Measurements from ENCODE around the gene BAZ2B.

BAZ2B gene

GRCh38 chr2:159615367-159616285, 722 bp downstream of the BAZ2B start:
- peak; percentile 95 for DNase-seq

GRCh38 chr2:159614534-159615366, 1.6 kb downstream of the BAZ2B start:
- no peak for DNase-seq

GRCh38 chr2:159613651-159614285, 2.6 kb downstream of the BAZ2B start:
- no peak for DNase-seq

- no peak for DNase-seq
These were observed 3.3 kb downstream of the BAZ2B start for GRCh38 chr2:159613091-159613490.

GRCh38 chr2:159612255-159612901, 4.0 kb downstream of the BAZ2B start:
- DNase-seq, result no peak

- DNase-seq, result no peak
These were observed 6.4 kb downstream of the BAZ2B start for GRCh38 chr2:159609811-159610549.

GRCh38 chr2:159608723-159609308, 7.5 kb downstream of the BAZ2B start:
- no peak for DNase-seq

- no peak for DNase-seq
These were observed 8.2 kb downstream of the BAZ2B start for GRCh38 chr2:159608108-159608507.

- no peak for DNase-seq
These were observed 10.1 kb downstream of the BAZ2B start for GRCh38 chr2:159606287-159606686.

GRCh38 chr2:159605441-159606178, 10.7 kb downstream of the BAZ2B start:
- no peak for DNase-seq

- no peak for DNase-seq
These were observed 12.2 kb downstream of the BAZ2B start for GRCh38 chr2:159604159-159604558.

- no peak for DNase-seq
These were observed 15.6 kb downstream of the BAZ2B start for GRCh38 chr2:159600752-159601151.

GRCh38 chr2:159595410-159596046, 20.8 kb downstream of the BAZ2B start:
- no peak for DNase-seq

GRCh38 chr2:159592441-159592840, 23.9 kb downstream of the BAZ2B start:
- no peak for DNase-seq

GRCh38 chr2:159591221-159591620, 25.1 kb downstream of the BAZ2B start:
- DNase-seq, result no peak

GRCh38 chr2:159589286-159589685, 27.1 kb downstream of the BAZ2B start:
- DNase-seq, result no peak

GRCh38 chr2:159586034-159586433, 30.3 kb downstream of the BAZ2B start:
- DNase-seq, result no peak

- no peak for DNase-seq
These were observed 30.7 kb downstream of the BAZ2B start for GRCh38 chr2:159585622-159586021.

GRCh38 chr2:159584796-159585195, 31.6 kb downstream of the BAZ2B start:
- no peak for DNase-seq

- no peak for DNase-seq
These were observed 42.3 kb downstream of the BAZ2B start for GRCh38 chr2:159573846-159574606.
